ENCODE results near the gene CRIP3. TPM values are rescaled to one million over a fixed set of nuclear protein-coding genes. Genes with fewer than 3 reads are reported as not detected.

Gene CRIP3
- total and polyA plus RNA-seq, 2 of the 8 experiments (the other 6 are each of a cell fraction or from before 2014, with no cell fraction given), result 34.0 to 46.3 TPM

- Histone ChIP-seq H3K23ac (ENCODE audit: insufficient read length) (no peak overlapping the region), H3K4me3 (ENCODE audit: extremely low read depth in 1 of 4, insufficient read depth in 2 of 4, low read depth in 3 of 4, low read length in 4 of 4) (no peak overlapping the region), H2AFZ (ENCODE audit: low read length) (no peak overlapping the region), H3K4me1 (replicated peaks in 1 of 4; ENCODE audit: control insufficient read depth in 3 of 4, insufficient read depth in 4 of 4, low read length in 3 of 4) (peaks cover 0 to 15% (median 5%) of the 10 kb centered on the region in 4 experiments; a peak in 6 of 7 replicates), H4K91ac (replicated peaks; ENCODE audit: insufficient read length, low read length) (no peak overlapping the region), H2BK20ac (ENCODE audit: low read length) (no peak overlapping the region; the same call in 1 of the 2 replicates), H2BK5ac (ENCODE audit: low read depth, low read length) (0 out of 2 replicates have a peak overlapping the region, but pooled peaks have one; percentile 9), H3K14ac (ENCODE audit: insufficient read length) (no peak overlapping the region), H3K9me3 (ENCODE audit: insufficient read depth in 2 of 2, low read depth in 1 of 2, low read length in 1 of 2) (no peaks in the 10 kb centered on the region), H4K20me1 (replicated peaks in 1 of 2; ENCODE audit: control insufficient read depth in 1 of 2, insufficient read depth in 2 of 2, low read length in 2 of 2) (peaks cover 0 to 2% of the 10 kb centered on the region in 2 experiments), H3K36me3 (ENCODE audit: control insufficient read depth in 2 of 4, insufficient read depth in 4 of 4, low read length in 3 of 4) (no peaks in the 10 kb centered on the region), H3K79me1 (ENCODE audit: low read depth, low read length) (no peaks in the 10 kb centered on the region), H3K9ac (replicated peaks in 1 of 4; ENCODE audit: extremely low read depth in 1 of 4, low read depth in 3 of 4, low read length in 3 of 4) (no peak overlapping the region), H3K23me2 (ENCODE audit: low read depth, low read length) (no peaks in the 10 kb centered on the region), H3K4me2 (ENCODE audit: insufficient read depth in 1 of 2, low read depth in 2 of 2, low read length in 2 of 2) (no peak overlapping the region), H3K4ac (replicated peaks; ENCODE audit: insufficient read length, low read depth, low read length) (no peak overlapping the region), H3K56ac (replicated peaks; ENCODE audit: insufficient read length, low read depth, low read length) (no peak overlapping the region), H2BK12ac (ENCODE audit: low read depth, low read length) (peak overlapping the region; percentile 43; the same call in 1 of the 2 replicates), H4K8ac (ENCODE audit: extremely low read depth, insufficient read depth, low read length) (no peak overlapping the region; the same call in 1 of the 2 replicates), H4K5ac (ENCODE audit: insufficient read length, low read depth, low read length) (no peak overlapping the region), H2BK15ac (ENCODE audit: low read length) (0 out of 2 replicates have a peak overlapping the region, but pooled peaks have one; percentile 92), H3K27ac (ENCODE audit: low read depth, low read length) (no peak overlapping the region), H2BK120ac (replicated peaks; ENCODE audit: low read depth, low read length) (no peak overlapping the region), H3K18ac (ENCODE audit: extremely low read depth, low read length) (no peak overlapping the region), H3K79me2 (ENCODE audit: control insufficient read depth in 1 of 2, insufficient read depth in 2 of 2, low read length in 2 of 2) (no peaks in the 10 kb centered on the region), H3K27me3 (replicated peaks in 1 of 4; ENCODE audit: control insufficient read depth in 3 of 4, extremely low read depth in 1 of 4, insufficient read depth in 3 of 4, low read length in 3 of 4) (peaks cover 2 to 9% (median 7%) of the 10 kb centered on the region in 4 experiments), H2AK5ac (ENCODE audit: low read depth, low read length) (no peak overlapping the region)
- WGBS, 2 experiments (ENCODE audit: extremely low coverage in 1 of 2, insufficient coverage in 1 of 2, insufficient read length in 1 of 2, insufficient replicate concordance in 2 of 2, low coverage in 1 of 2, low lambda C conversion rate in 2 of 2, missing lambda C conversion rate in 1 of 2), result 65% methylated on average over 12 of the region's 12 CpGs; no CpG with 5 or more reads in 1 of the 2 experiments
- ChIA-PET POLR2A (ENCODE audit: partially characterized antibody) (interaction anchor here (0.9 kb wide), 1 partner anchor 86 kb away, joined by 3 read pairs; no protein-coding TSS in a partner anchor), CTCF (ENCODE audit: partially characterized antibody) (interaction anchor here (0.6 to 9.4 kb wide), 29 partner anchors 8 to 243 kb away, joined by 3 to 78 read pairs (median 6); partner anchors contain the start of genes CRIP3, DLK2 and DNPH1)
- DNase-seq (ENCODE audit: low read depth in 1 of 2, low spot score in 2 of 2) (peak; percentile 49 to 90), FAIRE-seq (no peak)
- TF ChIP-seq JUND (IDR thresholded peaks at IDR 0.05; ENCODE audit: low read length) (peak; percentile 46; the same call in 1 of the 2 replicates), MAX (IDR thresholded peaks at IDR 0.05) (0 out of 2 replicates have a peak, but pooled peaks have one; percentile 32), CTCF (IDR thresholded peaks at IDR 0.05; ENCODE audit: control extremely low read depth in 1 of 3, insufficient read depth in 1 of 3, low read depth in 1 of 3, low read length in 3 of 3) (peak in 2 of 3 experiments; percentile 91 to 98; a peak in 3 of 4 replicates), HDAC2 (IDR thresholded peaks at IDR 0.05; ENCODE audit: borderline replicate concordance in 1 of 2, low read depth in 2 of 2, low read length in 2 of 2) (no peak), GABPA (IDR thresholded peaks at IDR 0.05; ENCODE audit: borderline replicate concordance, insufficient read depth, low read length) (no peak), SIN3A (conservative IDR thresholded peaks at IDR 0.05 in 1 of 2, IDR thresholded peaks at IDR 0.05 in 1 of 2; ENCODE audit: low read depth in 1 of 2, low read length in 2 of 2) (0 out of 4 replicates have a peak, but pooled peaks of 1 of the 2 experiments have one; percentile 53)
Measured at GRCh38 chr6:43263314-43264178, 45.1 kb downstream of the CRIP3 start.
